Lung (tissue), 12 donors: Measurements from ENCODE around the gene GATM. TPM values are rescaled to one million over a fixed set of nuclear protein-coding genes. Genes with fewer than 3 reads are reported as not detected.

Experiments used
- ATAC-seq: fragments of 200-7000 bp; cut with Tn5 transposase; one replicate; pipeline ENCODE4 v1.9.1; 2020; ENCODE audit warnings: moderate number of reproducible peaks; ENCODE audit not compliant: insufficient read depth, low FRiP score
- DNase-seq, 3 donors: peaks; one replicate each; pipeline ENCODE4 v3.0.0-alpha.2; 2013 to 2017
- H3K27ac ChIP-seq, 2 donors: one replicate each; pipeline ENCODE4 v1.5.1; 2013; ENCODE audit warnings: mild to moderate bottlenecking in 2 of 2, moderate library complexity in 2 of 2, control low read depth in 1 of 2, inconsistent platforms in 1 of 2, low read depth in 1 of 2, low read length in 1 of 2
- H3K27me3 ChIP-seq, 3 donors: one replicate each; pipeline ENCODE4 v1.5.1; 2013; ENCODE audit warnings: low read length in 2 of 3; ENCODE audit not compliant: control insufficient read depth in 3 of 3, insufficient read depth in 3 of 3
- H3K36me3 ChIP-seq, 4 donors: one replicate each; pipeline ENCODE4 v1.5.1; 2013; ENCODE audit warnings: low read length in 4 of 4, mild to moderate bottlenecking in 1 of 4, moderate library complexity in 1 of 4; ENCODE audit not compliant: control insufficient read depth in 4 of 4, insufficient read depth in 4 of 4
- H3K4me1 ChIP-seq, 5 donors: one replicate each; pipeline ENCODE4 v1.5.1; 2013; ENCODE audit warnings: low read length in 5 of 5, mild to moderate bottlenecking in 2 of 5, moderate library complexity in 1 of 5; ENCODE audit not compliant: control insufficient read depth in 5 of 5, insufficient read depth in 5 of 5
- H3K4me3 ChIP-seq: one replicate; pipeline ENCODE4 v1.5.1; 2013; ENCODE audit warnings: mild to moderate bottlenecking, control low read depth, moderate library complexity
- H3K9ac ChIP-seq, 2 donors: one replicate each; pipeline ENCODE4 v1.5.1; 2013; ENCODE audit warnings: low read length in 2 of 2, control low read depth in 1 of 2; ENCODE audit not compliant: insufficient read depth in 1 of 2
- H3K9me3 ChIP-seq, 4 donors: one replicate each; pipeline ENCODE4 v1.5.1; 2013; ENCODE audit warnings: low read length in 3 of 4, mild to moderate bottlenecking in 1 of 4, moderate library complexity in 1 of 4; ENCODE audit not compliant: control insufficient read depth in 4 of 4, insufficient read depth in 3 of 4
- WGBS, 2 donors: extraction: QIAGEN DNeasy Blood & Tissue Kit; methylation state at CpG; one replicate each; pipeline ENCODE4 v1.1.7; 2013; 5-methylcytosine and 5-hydroxymethylcytosine counted together
- polyA plus RNA-seq, 2 donors: library from polyadenylated mRNA; stranded (reverse); fragments of 200-250 nt; gene quantifications; one replicate each; pipeline ENCODE4 v1.2.1, GENCODE V29; 2013
- total RNA-seq, 2 donors: library from RNA; depleted of rRNA in 1 of 2; stranded (reverse); fragments of >200 nt in 1 of 2; gene quantifications; one replicate each; pipeline ENCODE4 v1.2.1, GENCODE V29; 2014 to 2021
- TF ChIP-seq, protein P1 (sequence below): IDR thresholded peaks from 2 replicates; pipeline ENCODE4 v1.5.1; 2012; ENCODE audit warnings: mild to moderate bottlenecking; ENCODE audit errors: control extremely low read depth, extremely low read depth
- donor health status: control.
- donor health status: control.
- donor health status: Bipolar disorder and iron deficiency.
- donor health status: healthy.
- donor health status: DM: yes; HTN: yes; CAD: no.

The GATM gene
- total and polyA plus RNA-seq, 4 donors = 2.5 to 12.2 (median 4.6) TPM

- Histone ChIP-seq H3K27ac (no peak overlapping the region), H3K36me3 (no peaks in the 10 kb centered on the region), H3K4me3 (no peak overlapping the region), H3K4me1 (peaks cover 0 to 1% (median 0%) of the 10 kb centered on the region in 5 donors), H3K27me3 (peaks cover 0 to 9% (median 3%) of the 10 kb centered on the region in 3 donors), H3K9me3 (no peaks in the 10 kb centered on the region), H3K9ac (no peak overlapping the region)
- DNase-seq (no peak), ATAC-seq (no peak)
- TF ChIP-seq, protein P1, sequence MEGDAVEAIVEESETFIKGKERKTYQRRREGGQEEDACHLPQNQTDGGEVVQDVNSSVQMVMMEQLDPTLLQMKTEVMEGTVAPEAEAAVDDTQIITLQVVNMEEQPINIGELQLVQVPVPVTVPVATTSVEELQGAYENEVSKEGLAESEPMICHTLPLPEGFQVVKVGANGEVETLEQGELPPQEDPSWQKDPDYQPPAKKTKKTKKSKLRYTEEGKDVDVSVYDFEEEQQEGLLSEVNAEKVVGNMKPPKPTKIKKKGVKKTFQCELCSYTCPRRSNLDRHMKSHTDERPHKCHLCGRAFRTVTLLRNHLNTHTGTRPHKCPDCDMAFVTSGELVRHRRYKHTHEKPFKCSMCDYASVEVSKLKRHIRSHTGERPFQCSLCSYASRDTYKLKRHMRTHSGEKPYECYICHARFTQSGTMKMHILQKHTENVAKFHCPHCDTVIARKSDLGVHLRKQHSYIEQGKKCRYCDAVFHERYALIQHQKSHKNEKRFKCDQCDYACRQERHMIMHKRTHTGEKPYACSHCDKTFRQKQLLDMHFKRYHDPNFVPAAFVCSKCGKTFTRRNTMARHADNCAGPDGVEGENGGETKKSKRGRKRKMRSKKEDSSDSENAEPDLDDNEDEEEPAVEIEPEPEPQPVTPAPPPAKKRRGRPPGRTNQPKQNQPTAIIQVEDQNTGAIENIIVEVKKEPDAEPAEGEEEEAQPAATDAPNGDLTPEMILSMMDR = no peak
These were observed 14.2 kb upstream of the GATM start for GRCh38 chr15:45392584-45392855.

DNA sequence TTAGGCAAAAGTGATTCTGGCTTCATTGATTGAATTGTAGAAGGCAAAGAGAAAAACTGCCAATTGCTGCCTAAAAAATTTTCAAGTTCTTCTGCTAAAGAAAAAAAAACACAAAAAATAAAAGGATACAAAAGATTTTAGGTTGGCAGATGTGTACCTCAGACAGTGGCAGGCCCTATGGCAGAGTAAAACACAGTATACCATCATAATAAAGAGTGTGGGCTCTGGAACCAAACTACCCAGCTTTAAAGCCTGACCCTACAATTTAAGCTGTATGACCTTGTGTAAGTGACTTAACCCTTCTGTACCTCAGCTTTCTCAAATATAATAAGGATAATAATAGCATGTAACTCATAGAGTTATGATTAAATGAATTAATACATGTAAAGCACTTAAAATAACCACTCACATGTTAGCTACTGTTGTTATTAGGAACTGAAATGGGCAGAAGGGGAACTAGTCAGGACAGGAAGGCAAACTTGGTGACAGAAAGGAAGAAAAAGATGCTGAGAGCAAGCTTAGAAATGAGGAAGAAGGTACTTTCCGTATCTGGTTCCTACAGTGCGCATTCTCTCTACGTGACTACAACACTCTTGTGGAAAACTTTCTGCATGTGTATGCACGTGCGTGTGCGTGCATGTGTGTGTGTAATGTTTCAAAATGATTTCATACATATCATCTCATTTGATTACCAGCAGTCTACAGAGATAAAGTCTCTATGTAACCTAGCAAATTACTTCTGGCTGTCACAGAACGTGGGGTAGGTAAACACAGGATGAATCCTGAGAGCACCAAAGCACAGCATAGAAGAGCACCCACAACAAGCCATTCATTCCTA is 13.6 kb upstream of the GATM start:
- H3K4me3 ChIP-seq = no peak overlapping the region
- TF ChIP-seq, protein P1 = no peak
- no peak overlapping the region for H3K9ac ChIP-seq
- peak in 1 of 3 donors; percentile 13 for DNase-seq
- WGBS, 2 donors = 39 to 51% methylated on average over 7 of the region's 7 CpGs
- peaks cover 0 to 9% (median 3%) of the 10 kb centered on the region in 3 donors for H3K27me3 ChIP-seq
- H3K36me3 ChIP-seq = no peaks in the 10 kb centered on the region
- H3K4me1 ChIP-seq = peaks cover 0 to 5% (median 0%) of the 10 kb centered on the region in 5 donors
- ATAC-seq = no peak
- no peak overlapping the region for H3K27ac ChIP-seq
- no peaks in the 10 kb centered on the region for H3K9me3 ChIP-seq

- H3K27me3 ChIP-seq = peaks cover 0 to 9% (median 6%) of the 10 kb centered on the region in 3 donors
- no peaks in the 10 kb centered on the region for H3K36me3 ChIP-seq
- DNase-seq (no peak), ATAC-seq (no peak)
- peaks cover 0 to 13% (median 0%) of the 10 kb centered on the region in 5 donors for H3K4me1 ChIP-seq
- no peaks in the 10 kb centered on the region for H3K9me3 ChIP-seq
- H3K4me3 ChIP-seq = no peak overlapping the region
- H3K9ac ChIP-seq = no peak overlapping the region
- no peak overlapping the region for H3K27ac ChIP-seq
- TF ChIP-seq, protein P1 = no peak
These were observed 11.0 kb upstream of the GATM start for GRCh38 chr15:45389351-45389750.
